Fibroblast of lung (primary cell): Measurements from ENCODE around the gene DDHD1. TPM values are rescaled to one million over a fixed set of nuclear protein-coding genes. Genes with fewer than 3 reads are reported as not detected.
A peak's percentile ranks its signal among the peaks of the same experiment; 100 is the strongest.

ENCODE experiments used
- DNase-seq, 2 donors: peaks; one replicate each; pipeline versions ENCODE4 v3.0.0 to v3.0.0-alpha.2; 2010; ENCODE audit warnings: low read depth in 2 of 2
- H2AFZ ChIP-seq: 2 replicates; pipeline ENCODE4 v1.5.1; 2012; ENCODE audit warnings: low read length, control low read depth, inconsistent platforms
- H3K27ac ChIP-seq: 2 replicates; pipeline ENCODE4 v1.5.1; 2011; ENCODE audit warnings: low read length, control low read depth; ENCODE audit not compliant: insufficient read depth
- H3K27me3 ChIP-seq: 2 replicates; pipeline ENCODE4 v1.5.1; 2011; ENCODE audit warnings: mild to moderate bottlenecking, low read length; ENCODE audit not compliant: control insufficient read depth, insufficient read depth
- H3K36me3 ChIP-seq: 2 replicates; pipeline ENCODE4 v1.5.1; 2011; ENCODE audit warnings: low read length; ENCODE audit not compliant: control insufficient read depth, insufficient read depth
- H3K4me1 ChIP-seq: 2 replicates; pipeline ENCODE4 v1.5.1; 2011; ENCODE audit warnings: low read length; ENCODE audit not compliant: control insufficient read depth, insufficient read depth; ENCODE audit errors: extremely low read depth
- H3K4me2 ChIP-seq: 2 replicates; pipeline ENCODE4 v1.5.1; 2011; ENCODE audit warnings: low read length, control low read depth; ENCODE audit not compliant: insufficient read depth; ENCODE audit errors: extremely low read depth
- H3K4me3 ChIP-seq, 4 experiments: fragments of 200-600 bp in 1 of 4; sonication (generic) in 1 of 4; replicated peaks in 1 of 4; 2 replicates each; pipeline ENCODE4 v1.5.1; 2011 to 2016; ENCODE audit warnings: low read length in 4 of 4, low read depth in 3 of 4, mild to moderate bottlenecking in 3 of 4, control low read depth in 2 of 4, inconsistent platforms in 1 of 4, mixed read lengths in 1 of 4; ENCODE audit not compliant: insufficient read depth in 1 of 4; ENCODE audit errors: control extremely low read depth in 1 of 4
- H3K79me2 ChIP-seq: 2 replicates; pipeline ENCODE4 v1.5.1; 2012; ENCODE audit warnings: mild to moderate bottlenecking, low read length, inconsistent platforms; ENCODE audit not compliant: control insufficient read depth, insufficient read depth
- H3K9ac ChIP-seq: 2 replicates; pipeline ENCODE4 v1.5.1; 2011; ENCODE audit warnings: mild to moderate bottlenecking, low read length, control low read depth; ENCODE audit not compliant: insufficient read depth
- H3K9me3 ChIP-seq: 2 replicates; pipeline ENCODE4 v1.5.1; 2012; ENCODE audit warnings: low read depth, low read length; ENCODE audit not compliant: control insufficient read depth, insufficient read depth
- H4K20me1 ChIP-seq: 2 replicates; pipeline ENCODE4 v1.5.1; 2011; ENCODE audit warnings: low read length; ENCODE audit not compliant: control insufficient read depth, insufficient read depth; ENCODE audit errors: extremely low read depth
- EZH2 ChIP-seq: IDR thresholded peaks from 2 replicates; pipeline ENCODE4 v1.5.1; 2012; ENCODE audit warnings: low read length, control low read depth, mild to moderate bottlenecking; ENCODE audit errors: missing control alignments
- polyA minus RNA-seq: library from RNA; depleted of rRNA, polyadenylated mRNA; stranded (reverse); fragments of >200 nt; gene quantifications from 2 replicates; pipeline ENCODE4 v1.2.3, GENCODE V29; 2011; ENCODE audit warnings: low replicate concordance
- polyA plus RNA-seq, 2 donors: library from polyadenylated mRNA; depleted of rRNA in 1 of 2; stranded (reverse) in 1 of 2; unstranded in 1 of 2; fragments of >200 nt; gene quantifications; 2 replicates each; pipeline ENCODE4 v1.2.1, GENCODE V29; 2011 to 2012; ENCODE audit warnings: missing spikeins in 1 of 2
- total RNA-seq: library from RNA; depleted of rRNA; stranded (reverse); fragments of >200 nt; gene quantifications from 2 replicates; pipeline ENCODE4 v1.2.1, GENCODE V29; 2014
- TF ChIP-seq, protein P1 (sequence below), 2 donors: IDR thresholded peaks in 1 of 2; conservative IDR thresholded peaks in 1 of 2; 1 replicate in 1 of 2; 2 replicates in 1 of 2; pipeline ENCODE4 v1.5.1; 2011 to 2012; ENCODE audit warnings: low read length in 2 of 2, control low read depth in 1 of 2, inconsistent platforms in 1 of 2, low read depth in 1 of 2, mild to moderate bottlenecking in 1 of 2

Gene DDHD1
- 19.0 and 30.6 TPM in 2 replicates for total RNA-seq
- polyA plus RNA-seq = 11.7 and 13.6 TPM in 2 replicates
- 7.3 and 7.4 TPM in 2 replicates for polyA plus RNA-seq (2012)
- 1.4 and 4.5 TPM in 2 replicates for polyA minus RNA-seq

DNA sequence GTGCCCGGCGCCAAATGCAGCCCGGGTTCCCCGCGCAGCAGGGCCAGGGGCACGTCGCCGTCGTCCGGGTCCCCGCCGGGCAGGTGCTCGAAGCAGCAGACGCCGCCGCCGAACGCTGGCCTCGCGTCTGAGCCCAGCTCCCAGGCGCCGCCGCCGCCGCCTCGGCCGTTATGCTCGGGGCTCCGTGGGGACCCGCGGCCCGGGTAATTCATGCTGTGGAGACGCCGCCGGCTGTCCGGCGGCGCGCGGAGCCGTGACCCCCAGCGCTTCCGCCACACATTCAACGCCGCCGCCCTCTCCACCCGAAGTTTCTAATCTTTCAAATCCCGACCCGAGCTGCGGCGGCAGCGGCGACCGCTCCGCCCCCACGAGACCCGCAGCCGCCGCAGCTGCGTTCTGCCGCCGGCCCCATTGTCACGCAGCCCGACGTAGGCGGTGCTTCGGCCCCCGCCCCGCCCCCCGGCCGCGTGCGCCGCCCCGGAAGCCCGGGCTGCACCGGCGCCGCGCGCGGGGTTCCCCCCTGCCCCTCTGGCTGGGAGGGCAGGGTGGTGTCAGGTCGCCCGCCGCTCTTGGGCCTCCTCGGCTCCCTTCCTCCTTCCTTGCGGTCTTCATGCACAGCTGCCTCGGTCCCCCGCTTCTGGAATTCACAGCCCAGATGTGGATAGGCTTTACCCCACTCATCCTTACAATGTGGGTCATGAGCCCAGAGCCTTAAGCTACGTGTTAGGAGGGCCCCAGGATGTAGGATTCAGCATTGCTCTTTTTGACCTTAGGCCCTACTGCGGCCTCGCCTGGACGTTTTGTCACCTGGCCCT lies at the start of gene DDHD1:
Gene DDHD1 (minus strand): TSS at position 437 of the 815 bp plus-strand sequence. CDS start 225 bp downstream, at position 212.
- DNase-seq = peak; percentile 68 to 69
- H2AFZ ChIP-seq = peak within 1 kb of the TSS; percentile 93
- H3K27ac ChIP-seq = peak within 1 kb of the TSS; percentile 76
- H3K36me3 ChIP-seq = no peaks in the 10 kb centered on the region
- H3K4me3 ChIP-seq = peak within 1 kb of the TSS; percentile 74 to 97 (median 85)
- no peaks in the 10 kb centered on the region for H3K9me3 ChIP-seq
- TF ChIP-seq, protein P1, sequence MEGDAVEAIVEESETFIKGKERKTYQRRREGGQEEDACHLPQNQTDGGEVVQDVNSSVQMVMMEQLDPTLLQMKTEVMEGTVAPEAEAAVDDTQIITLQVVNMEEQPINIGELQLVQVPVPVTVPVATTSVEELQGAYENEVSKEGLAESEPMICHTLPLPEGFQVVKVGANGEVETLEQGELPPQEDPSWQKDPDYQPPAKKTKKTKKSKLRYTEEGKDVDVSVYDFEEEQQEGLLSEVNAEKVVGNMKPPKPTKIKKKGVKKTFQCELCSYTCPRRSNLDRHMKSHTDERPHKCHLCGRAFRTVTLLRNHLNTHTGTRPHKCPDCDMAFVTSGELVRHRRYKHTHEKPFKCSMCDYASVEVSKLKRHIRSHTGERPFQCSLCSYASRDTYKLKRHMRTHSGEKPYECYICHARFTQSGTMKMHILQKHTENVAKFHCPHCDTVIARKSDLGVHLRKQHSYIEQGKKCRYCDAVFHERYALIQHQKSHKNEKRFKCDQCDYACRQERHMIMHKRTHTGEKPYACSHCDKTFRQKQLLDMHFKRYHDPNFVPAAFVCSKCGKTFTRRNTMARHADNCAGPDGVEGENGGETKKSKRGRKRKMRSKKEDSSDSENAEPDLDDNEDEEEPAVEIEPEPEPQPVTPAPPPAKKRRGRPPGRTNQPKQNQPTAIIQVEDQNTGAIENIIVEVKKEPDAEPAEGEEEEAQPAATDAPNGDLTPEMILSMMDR (conservative IDR thresholded peaks at IDR 0.05 in 1 of 2, IDR thresholded peaks at IDR 0.05 in 1 of 2; ENCODE audit: low read depth in 1 of 2, low read length in 2 of 2) = no peak
- TF ChIP-seq EZH2 = no peak
- H3K27me3 ChIP-seq = no peaks in the 10 kb centered on the region
- peak within 1 kb of the TSS; percentile 70 for H3K4me2 ChIP-seq
- H3K9ac ChIP-seq = peak within 1 kb of the TSS; percentile 73
- peaks cover 3% of the 10 kb centered on the region for H3K4me1 ChIP-seq
- H4K20me1 ChIP-seq = no peaks in the 10 kb centered on the region
- peaks cover 35% of the 10 kb centered on the region for H3K79me2 ChIP-seq

DNA sequence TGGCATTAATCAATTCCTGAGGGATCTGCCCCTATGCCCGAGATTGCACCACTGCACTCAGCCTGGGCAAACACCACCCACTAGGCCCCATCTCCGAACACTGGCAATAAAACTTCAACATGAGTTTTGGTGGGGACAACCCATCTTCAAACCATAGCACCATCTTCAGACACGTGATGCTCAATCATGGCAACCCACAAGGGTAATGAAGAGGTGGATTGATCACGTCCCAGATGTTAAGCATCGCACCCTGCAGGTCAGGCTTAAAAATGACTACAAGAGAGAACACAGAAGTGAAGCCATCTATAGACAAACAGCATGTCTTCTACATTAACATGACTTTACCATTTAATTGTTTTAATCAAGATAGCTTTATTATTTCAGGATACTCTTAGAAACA lies 42.8 kb upstream of the DDHD1 start:
- Histone ChIP-seq H2AFZ (no peak overlapping the region), H3K27ac (no peak overlapping the region), H3K79me2 (no peaks in the 10 kb centered on the region), H3K4me2 (no peak overlapping the region), H4K20me1 (no peaks in the 10 kb centered on the region), H3K9ac (no peak overlapping the region), H3K4me1 (no peaks in the 10 kb centered on the region), H3K4me3 (no peak overlapping the region), H3K9me3 (no peaks in the 10 kb centered on the region), H3K36me3 (no peaks in the 10 kb centered on the region), H3K27me3 (no peaks in the 10 kb centered on the region)
- no peak for DNase-seq
- no peak for TF ChIP-seq EZH2
- TF ChIP-seq, protein P1 (conservative IDR thresholded peaks at IDR 0.05 in 1 of 2, IDR thresholded peaks at IDR 0.05 in 1 of 2; ENCODE audit: low read depth in 1 of 2, low read length in 2 of 2) = no peak

- no peak overlapping the region for H3K4me2 ChIP-seq
- TF ChIP-seq EZH2 = no peak
- TF ChIP-seq, protein P1 (conservative IDR thresholded peaks at IDR 0.05 in 1 of 2, IDR thresholded peaks at IDR 0.05 in 1 of 2; ENCODE audit: low read depth in 1 of 2, low read length in 2 of 2) = no peak
- DNase-seq = peak; percentile 18 to 79
- no peaks in the 10 kb centered on the region for H3K36me3 ChIP-seq
- H2AFZ ChIP-seq = no peak overlapping the region
- no peaks in the 10 kb centered on the region for H4K20me1 ChIP-seq
- H3K9me3 ChIP-seq = no peaks in the 10 kb centered on the region
- no peaks in the 10 kb centered on the region for H3K79me2 ChIP-seq
- H3K9ac ChIP-seq = no peak overlapping the region
- H3K27ac ChIP-seq = no peak overlapping the region
- H3K27me3 ChIP-seq = no peaks in the 10 kb centered on the region
- H3K4me3 ChIP-seq = no peak overlapping the region
- no peaks in the 10 kb centered on the region for H3K4me1 ChIP-seq
These were observed 40.1 kb upstream of the DDHD1 start for GRCh38 chr14:53193193-53193592.
